Medulla oblongata (tissue), 1 donor: ENCODE measurements around the gene BCORL1.
A peak's percentile ranks its signal among the peaks of the same experiment; 100 is the strongest.

Source experiments
- DNase-seq: peaks from one replicate; pipeline ENCODE4 v3.0.0-alpha.2; 2015; ENCODE audit errors: extremely low spot score

The BCORL1 gene, protein sequence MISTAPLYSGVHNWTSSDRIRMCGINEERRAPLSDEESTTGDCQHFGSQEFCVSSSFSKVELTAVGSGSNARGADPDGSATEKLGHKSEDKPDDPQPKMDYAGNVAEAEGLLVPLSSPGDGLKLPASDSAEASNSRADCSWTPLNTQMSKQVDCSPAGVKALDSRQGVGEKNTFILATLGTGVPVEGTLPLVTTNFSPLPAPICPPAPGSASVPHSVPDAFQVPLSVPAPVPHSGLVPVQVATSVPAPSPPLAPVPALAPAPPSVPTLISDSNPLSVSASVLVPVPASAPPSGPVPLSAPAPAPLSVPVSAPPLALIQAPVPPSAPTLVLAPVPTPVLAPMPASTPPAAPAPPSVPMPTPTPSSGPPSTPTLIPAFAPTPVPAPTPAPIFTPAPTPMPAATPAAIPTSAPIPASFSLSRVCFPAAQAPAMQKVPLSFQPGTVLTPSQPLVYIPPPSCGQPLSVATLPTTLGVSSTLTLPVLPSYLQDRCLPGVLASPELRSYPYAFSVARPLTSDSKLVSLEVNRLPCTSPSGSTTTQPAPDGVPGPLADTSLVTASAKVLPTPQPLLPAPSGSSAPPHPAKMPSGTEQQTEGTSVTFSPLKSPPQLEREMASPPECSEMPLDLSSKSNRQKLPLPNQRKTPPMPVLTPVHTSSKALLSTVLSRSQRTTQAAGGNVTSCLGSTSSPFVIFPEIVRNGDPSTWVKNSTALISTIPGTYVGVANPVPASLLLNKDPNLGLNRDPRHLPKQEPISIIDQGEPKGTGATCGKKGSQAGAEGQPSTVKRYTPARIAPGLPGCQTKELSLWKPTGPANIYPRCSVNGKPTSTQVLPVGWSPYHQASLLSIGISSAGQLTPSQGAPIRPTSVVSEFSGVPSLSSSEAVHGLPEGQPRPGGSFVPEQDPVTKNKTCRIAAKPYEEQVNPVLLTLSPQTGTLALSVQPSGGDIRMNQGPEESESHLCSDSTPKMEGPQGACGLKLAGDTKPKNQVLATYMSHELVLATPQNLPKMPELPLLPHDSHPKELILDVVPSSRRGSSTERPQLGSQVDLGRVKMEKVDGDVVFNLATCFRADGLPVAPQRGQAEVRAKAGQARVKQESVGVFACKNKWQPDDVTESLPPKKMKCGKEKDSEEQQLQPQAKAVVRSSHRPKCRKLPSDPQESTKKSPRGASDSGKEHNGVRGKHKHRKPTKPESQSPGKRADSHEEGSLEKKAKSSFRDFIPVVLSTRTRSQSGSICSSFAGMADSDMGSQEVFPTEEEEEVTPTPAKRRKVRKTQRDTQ (N-terminal part only)

DNA sequence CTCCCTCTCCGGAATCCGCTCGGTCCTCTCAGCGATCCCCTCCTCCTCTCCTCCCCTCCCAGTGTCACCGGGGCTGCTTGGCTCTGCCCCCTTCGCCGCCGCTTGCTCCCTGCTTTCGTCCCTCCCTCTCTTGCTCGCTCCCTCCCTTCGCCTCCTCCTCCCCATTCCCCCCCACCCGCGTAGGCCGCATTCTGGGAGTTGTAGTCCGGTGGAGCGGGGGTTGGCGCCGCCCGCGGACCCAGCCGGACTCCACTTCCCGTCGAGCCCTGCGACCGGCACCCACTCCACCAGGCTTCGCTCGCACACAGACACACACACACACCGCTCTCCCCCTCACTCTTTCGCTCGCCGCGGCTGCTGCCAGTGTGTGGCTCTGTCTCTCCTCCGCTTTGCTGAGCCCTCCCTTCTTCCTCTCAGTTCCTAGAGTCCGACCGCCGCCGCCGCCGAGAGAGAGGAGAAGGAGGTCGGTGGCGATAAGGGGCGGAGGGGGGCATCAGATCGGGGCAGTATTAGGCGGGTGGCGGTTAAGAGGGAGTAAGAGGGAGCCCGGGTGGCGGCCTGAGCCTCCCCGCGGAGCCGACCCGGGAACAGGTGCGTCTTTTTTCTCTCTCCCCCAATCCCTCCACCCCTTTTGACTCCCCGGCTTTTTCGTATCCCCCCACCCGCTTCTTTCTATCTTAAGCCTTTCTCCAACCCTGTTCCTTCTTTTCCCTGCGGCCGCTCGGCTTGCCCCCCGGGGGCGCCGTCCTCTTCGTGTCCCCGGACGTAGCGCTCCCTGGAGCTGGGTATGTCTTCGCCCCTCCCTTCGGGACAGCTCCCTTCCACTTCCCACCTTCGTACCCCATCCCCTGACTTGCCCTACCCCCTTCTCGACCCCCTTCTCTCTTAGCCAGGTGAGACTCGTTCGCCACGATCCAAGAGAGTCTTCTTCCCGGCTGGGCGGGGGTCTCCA, at the start of gene BCORL1:
TSS of gene BCORL1 (plus strand) at position 336 of the 952 bp plus-strand sequence. CDS start 22,597 bp downstream, outside the sequence.
- DNase-seq, result peak; percentile 92

DNA sequence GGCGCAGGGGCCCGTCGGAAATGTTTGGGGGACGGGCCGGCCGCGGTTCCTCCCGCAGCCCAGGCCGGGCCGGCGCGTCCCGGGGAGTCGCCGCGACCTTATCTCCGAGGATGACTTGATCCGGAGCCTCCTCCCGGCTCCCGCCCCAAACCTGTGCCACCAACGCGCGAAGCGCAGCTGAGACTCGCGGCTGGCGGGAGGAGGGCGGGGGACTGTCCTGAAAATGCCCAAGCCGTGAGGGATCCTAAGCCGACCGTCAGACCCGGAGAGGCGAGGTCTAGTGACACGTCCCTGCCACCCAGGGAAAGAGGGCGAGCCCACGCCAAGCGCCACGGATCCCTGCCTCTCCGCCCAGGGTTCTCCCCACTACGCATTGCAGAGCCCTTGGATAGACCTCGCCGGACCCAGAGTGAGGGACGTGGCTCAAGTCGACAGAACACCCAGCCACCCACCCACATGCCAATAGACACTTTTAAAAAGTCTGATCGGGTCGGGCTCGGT, 49.6 kb upstream of the BCORL1 start:
- no peak for DNase-seq

DNA sequence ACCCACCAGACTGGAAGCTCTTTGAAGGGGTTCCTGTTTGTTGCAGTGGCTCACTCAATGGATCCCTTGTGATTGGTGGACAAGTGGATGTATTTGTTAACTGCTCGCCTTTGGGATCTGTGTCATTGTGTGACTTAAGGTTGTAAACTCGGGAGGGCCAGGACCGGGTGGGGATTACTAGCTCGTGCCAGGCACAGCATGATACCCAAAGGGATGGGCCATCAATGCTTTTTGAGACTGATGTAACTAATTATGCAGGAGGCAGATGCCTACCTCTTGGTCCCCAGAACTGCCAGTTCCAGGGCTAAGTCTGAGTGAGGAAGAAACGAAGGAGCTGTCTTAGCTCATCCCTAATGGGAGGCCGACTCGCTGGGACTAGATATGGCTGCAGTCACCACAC, 48.7 kb upstream of the BCORL1 start:
- DNase-seq, result peak; percentile 18

DNA sequence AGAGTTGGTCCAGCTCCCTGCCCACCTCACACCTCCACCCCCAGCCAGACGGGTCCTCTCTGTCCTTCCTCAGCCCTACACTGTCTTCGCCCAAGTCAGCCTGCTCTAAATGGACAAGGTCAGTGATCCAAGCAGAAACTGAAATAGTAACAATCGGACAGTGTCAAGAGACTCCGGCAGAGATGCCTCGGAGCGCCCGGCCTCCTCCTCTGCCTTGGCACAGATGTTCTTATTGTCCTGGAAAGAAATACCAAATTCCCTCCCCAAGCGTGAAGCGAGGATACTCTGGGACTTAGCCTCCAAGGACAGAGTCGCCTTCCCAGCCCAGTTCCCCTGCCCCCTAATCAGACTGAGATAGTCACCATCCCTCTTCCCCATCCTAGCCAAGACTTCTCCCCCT, 48.0 kb upstream of the BCORL1 start:
- DNase-seq, result peak; percentile 15

DNA sequence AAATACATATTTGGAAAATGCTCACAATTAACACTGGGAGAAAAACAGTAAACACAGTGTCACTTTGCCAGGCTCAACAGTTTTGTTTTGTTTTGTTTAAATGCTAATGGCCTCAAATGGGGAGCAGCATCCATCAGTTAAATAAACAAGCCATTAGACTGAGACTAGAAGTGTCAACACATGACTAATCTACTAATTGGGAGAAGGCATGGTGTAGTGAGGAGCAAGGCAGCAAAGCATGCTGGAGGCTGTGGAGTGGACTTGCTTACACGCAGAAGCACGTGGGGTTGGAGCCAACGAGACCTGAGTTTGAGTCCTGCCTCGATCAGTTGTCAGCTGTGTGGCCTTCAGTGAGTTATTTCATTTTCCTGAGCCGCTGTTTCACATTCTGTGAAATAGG, 47.5 kb upstream of the BCORL1 start:
- DNase-seq, result no peak

DNA sequence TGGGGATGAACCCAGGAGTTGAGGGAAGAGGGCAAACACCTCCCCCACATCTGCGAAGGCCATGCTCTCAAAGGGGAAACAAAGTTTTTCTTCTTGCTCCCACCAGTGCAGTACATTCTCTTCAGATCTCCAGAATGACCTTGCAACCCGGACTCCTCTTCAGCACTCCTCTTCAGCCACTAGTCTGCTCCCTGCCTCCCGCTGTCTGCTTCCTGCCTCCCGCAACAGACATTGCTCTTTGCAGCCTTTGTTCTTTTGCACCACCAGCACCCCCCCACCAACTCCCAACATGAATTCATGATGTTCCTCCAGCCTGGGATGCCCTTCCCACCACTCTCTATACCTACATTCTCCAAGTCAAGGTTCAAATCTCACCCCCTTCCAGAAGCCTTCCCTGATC, 44.4 kb upstream of the BCORL1 start:
- peak; percentile 9 for DNase-seq

DNA sequence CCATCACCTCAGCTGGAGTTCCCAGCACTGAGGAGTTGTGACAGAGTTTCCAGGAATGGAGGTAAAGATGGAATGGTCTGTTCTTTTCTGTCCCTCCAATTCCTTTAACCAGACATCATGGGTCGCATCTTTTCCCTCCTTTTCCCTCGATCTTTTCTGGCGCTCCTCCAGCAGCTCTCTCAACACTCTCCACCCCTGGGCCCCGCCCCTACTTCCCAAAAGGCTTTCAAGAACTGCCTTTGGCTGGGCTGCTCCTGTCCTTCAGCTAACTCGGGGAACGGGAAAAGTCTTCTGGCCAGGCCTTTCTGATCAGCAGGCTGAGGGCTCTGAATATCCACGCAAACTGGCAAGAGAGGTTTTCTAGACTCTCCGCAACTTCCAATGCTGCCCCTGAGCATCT, 42.4 kb upstream of the BCORL1 start:
- no peak for DNase-seq

DNA sequence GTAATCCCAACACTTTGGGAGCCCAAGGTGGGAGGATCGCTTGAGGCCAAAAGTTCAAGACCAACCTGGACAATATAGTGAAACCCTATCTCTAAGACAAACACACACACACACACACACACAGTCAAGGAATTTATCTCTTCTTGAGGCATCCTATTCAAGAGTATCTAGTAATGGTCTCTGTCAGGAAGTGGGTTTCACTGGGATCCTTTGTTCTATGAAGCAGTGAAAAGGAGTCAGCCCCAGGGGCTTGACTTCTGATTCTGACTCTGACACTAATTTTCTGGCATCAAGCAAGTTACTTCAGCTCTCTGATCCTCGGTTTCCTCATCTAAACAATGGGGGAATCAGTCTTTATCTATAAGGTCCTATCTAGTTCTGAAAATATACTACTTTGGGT, 41.7 kb upstream of the BCORL1 start:
- no peak for DNase-seq

DNA sequence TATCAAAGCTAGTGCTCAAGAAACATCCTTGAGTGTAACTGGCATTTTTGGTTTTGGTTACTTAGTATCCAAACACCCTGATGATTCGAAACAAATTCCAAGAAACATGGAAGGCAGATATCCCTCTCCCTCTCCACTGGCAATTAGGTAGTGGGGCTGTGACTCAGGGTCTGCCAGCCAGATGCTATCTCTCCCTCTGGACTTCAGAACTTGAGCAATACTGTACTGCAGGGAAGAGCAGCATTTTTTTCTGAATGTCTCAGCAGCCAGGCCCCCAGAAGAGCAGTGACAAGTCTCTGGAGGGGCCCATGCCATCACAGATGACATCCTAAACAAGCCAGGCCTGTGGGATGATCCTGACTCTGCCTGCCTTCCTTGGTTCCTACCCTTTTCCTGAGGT, 37.3 kb upstream of the BCORL1 start:
- DNase-seq, result no peak

DNA sequence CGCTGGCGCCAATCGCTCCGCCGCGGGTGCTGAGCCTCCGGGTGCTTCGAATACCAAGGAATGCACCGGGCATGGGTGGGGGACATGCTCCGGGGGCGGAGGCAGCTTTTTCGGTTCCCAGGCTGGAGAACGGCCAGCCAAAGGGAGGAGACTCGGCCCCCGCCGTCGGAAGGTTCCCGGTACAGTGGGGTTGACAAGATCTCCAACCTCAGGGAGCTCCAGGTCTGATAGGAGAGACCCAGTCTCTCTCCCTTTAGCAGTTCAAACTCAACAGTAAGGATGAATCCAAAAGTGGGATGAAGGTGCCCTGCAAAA, 29.1 kb upstream of the BCORL1 start:
- DNase-seq, result no peak

DNA sequence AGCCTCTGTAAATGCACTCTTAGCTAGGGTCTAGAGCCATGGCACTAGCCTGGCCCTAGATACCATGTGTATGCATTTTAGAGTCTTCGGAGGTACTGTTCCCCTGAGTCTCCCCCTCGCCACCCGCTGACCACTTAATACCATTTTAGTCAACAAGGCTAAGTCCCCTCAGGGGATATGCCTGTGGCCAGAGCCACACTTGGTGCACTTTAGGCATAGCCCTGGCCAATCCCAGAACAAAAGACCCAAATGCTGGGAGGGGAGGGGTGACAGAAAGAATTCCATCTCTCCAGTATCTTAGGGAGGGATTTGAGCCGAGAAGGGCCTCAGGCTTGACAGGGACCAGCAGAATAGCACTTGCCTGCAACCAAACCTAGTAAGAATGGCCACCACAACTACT, 28.6 kb upstream of the BCORL1 start:
- DNase-seq, result no peak

DNA sequence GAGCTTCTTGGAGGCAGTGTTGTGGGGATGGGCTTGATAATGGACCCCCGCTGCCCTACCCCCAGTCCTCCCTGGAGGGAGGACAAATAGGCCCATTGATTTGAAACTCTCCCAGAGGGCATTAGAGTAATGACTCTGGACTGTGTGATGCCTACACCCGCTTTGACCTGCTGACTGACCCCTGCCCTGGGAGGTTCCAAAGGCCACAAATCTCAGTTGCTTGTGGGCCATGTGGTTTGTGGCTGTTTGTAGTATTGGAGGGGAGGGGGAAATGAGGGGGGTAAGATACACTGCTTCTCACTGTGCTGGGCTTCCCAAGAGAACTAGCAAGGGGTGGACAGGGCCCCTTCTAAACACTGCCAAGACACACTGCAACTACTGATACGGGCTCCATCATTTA, 27.6 kb upstream of the BCORL1 start:
- no peak for DNase-seq

DNA sequence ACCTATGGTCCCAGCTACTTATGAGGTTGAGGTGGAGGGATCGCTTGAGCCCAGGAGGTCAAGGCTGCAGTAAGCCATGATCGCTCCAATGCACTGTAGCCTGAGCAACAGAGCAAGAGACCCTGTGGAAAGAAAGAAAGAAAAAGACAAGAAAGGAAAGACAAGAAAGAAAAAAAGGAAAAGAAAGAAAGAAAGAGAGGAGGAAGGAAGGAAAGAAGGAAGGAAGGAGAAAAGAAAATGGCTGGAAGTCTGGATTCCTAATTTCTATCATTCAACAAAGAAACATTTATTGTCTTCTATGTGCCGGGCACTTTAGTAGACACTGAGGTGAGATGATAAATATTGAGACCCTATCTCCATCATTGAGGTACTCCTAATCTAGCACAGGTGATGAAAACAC, 26.8 kb upstream of the BCORL1 start:
- DNase-seq, result no peak

DNA sequence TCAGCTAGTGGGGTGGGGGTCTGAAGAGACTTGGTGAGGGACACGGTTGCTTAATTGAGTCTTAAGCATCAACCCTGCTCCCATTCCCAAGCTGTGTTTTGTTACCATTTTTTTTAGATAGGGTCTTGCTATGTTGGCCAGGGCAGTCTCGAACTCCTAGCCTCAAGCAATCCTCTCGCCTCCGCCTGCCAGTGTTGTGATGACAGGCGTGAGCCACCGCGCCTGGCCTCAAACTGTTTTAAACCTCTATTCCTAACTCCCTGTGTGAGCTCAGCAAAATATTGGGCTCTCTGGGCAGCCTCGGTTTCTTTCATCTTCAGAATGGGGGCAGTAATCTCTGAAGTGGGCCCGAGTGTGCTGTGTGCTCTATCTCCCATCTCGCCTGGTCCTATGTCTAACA, 26.3 kb upstream of the BCORL1 start:
- DNase-seq, result no peak

DNA sequence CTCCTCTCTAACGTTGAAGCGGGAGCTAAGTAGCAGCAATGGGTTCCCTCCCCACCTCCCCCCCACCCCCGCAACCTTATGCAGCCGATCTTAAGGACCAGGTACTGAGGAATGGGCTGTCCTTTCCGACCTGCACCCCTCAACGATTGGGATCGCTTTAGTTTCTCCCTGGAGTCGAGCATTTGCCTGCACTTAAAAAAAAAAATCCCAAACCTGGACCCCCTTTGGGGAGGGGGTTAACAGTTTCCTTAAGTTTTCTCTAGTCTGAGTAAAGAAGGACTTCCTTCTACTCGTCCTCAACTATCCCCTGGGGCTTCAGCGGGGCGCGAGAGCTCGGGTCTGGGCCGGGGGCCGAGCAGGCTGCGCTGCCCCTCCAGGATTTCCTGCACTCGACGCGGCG, 25.7 kb upstream of the BCORL1 start:
- no peak for DNase-seq

DNA sequence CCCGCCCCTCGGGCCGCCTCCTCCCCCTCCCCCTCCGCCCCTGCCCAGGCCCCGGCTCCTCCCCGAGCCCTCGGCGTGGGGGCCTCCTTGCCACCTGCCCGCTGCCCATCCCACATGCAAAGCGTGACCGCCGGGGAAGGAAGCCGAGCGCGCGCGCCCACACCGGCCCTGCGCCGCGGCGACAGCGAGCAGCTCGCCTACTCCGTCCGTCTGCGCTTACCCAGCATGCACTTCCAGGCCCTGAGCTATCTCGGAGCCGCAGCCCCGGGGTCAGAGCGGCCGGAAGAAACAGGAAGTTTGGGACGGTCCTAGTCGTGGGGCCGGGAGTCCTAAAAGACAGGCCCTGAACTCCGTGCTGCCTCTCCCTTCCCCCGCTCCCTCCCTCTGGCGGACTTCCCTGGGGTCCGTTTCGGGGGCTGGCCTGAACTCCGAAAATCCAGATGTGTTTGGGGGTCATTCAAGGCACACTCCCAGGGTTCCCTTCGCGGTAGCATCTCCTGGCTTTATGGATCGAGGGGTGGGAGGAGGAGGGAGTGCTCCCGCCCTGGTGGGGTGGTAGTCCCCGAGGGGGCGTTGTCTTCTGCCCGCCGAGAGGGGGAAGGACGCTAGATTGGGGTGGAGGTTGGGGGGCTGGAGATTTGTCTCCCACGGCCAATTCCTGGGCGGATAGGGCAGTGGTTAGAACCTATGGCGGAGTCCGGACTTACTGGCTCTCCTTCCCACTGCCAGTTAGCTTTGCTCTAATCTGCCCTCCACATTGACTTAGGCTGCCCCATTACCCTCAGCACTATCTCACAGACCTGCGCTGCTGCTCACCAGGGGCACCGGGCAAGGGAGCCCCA, 25.0 kb upstream of the BCORL1 start:
- peak; percentile 28 for DNase-seq

DNA sequence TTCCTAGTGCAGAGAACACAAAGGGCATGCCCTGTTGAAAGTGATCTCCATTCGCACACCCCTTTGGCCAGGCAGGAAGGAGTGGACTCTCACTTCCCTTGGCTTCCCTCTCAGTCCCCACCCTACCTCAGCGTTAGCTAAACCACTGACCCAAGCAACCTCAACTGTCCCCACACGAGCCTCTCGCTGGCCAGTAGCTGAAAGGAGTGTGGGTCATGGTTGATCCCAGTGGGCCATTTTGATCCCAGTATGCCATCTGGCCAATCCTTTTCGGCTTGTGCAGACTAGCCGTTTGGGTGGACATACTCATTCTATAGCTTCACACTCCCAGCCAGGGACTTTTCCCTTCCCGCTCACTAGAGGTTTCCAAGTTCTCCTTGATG, 24.4 kb upstream of the BCORL1 start:
- DNase-seq, result no peak

DNA sequence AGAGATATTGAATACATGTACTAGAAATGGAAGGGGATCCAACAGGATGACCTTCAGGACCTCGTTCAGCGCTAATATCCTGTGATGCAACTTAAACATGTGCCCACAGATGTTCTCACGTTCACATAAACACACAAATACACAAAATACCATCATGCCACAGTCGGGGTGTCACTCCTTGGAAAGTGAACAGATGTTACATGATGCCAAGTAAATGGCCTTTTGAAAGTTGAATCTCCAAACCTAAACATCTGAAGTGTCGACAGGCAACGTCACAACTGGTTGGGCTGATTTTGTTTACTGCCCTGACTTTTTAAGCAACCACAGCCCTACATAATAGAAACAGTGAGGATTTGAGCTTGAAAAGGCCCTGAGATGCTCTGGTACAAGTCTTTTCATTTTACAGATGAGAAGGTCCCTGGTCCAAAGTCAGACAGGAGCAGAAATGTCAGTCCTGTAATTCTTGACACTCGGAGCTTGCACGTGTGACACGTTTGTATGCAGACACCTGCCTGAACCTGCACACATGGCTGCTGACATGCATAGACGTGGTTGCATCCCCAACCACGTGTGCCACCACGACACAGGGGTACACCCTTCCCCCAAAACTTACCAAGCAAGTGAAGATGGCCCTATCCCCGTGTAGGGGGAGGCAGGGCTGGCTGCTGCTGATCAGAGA, 23.5 kb upstream of the BCORL1 start:
- no peak for DNase-seq

DNA sequence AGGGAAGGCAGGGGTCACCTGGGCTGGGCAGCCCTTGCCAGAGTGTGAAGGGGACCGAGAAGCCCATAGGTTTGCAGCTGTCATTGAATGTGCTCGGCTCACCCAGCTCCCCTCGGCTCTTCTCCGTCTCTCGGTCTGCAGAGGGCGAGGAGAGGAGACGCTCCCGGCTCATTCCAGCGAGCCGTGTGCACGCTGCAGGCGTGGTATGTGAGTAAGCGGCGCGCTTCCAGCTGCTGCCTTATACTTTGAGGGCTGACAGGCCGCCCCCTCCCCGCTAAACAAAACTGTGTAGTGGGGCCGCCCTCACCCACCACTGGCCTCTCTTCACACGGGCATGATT, 23.0 kb upstream of the BCORL1 start:
- DNase-seq, result no peak
